Kidney (tissue), 14 donors: Measurements from ENCODE around the gene TOLLIP. TPM values are rescaled to one million over a fixed set of nuclear protein-coding genes. Genes with fewer than 3 reads are reported as not detected.

Experiments
- DNase-seq, 5 donors: peaks; one replicate each; pipeline ENCODE4 v3.0.0-alpha.2; 2013 to 2020
- FAIRE-seq: peaks from 2 replicates; lab custom pipeline; 2012; peaks lifted over from hg19 to GRCh38; lab: Jason Lieb, UNC
- H3K27ac ChIP-seq, 2 donors: one replicate each; pipeline ENCODE4 v1.7.0; 2013; ENCODE audit warnings: low read depth in 2 of 2, low read length in 2 of 2, inconsistent platforms in 1 of 2
- H3K27me3 ChIP-seq: one replicate; pipeline ENCODE4 v1.7.1; 2013; ENCODE audit warnings: low read length, inconsistent platforms; ENCODE audit not compliant: control insufficient read depth, insufficient read depth
- H3K36me3 ChIP-seq, 3 donors: one replicate each; pipeline versions ENCODE4 v1.7.0 to v1.7.1; 2013; ENCODE audit warnings: low read length in 3 of 3, control low read depth in 1 of 3, inconsistent platforms in 1 of 3; ENCODE audit not compliant: insufficient read depth in 3 of 3, control insufficient read depth in 2 of 3
- H3K4me1 ChIP-seq, 3 donors: one replicate each; pipeline versions ENCODE4 v1.7.0 to v1.7.1; 2013; ENCODE audit warnings: low read length in 3 of 3, inconsistent platforms in 1 of 3, low read depth in 1 of 3; ENCODE audit not compliant: control insufficient read depth in 2 of 3, insufficient read depth in 2 of 3
- H3K4me3 ChIP-seq, 3 donors: one replicate each; pipeline versions ENCODE4 v1.7.0 to v1.8.1; 2013; ENCODE audit warnings: low read length in 3 of 3, control low read depth in 1 of 3, inconsistent platforms in 1 of 3
- H3K9ac ChIP-seq, 3 donors: one replicate each; pipeline versions ENCODE4 v1.7.0 to v1.7.1; 2013; ENCODE audit warnings: low read length in 3 of 3, control low read depth in 1 of 3, inconsistent platforms in 1 of 3
- H3K9me3 ChIP-seq, 3 donors: one replicate each; pipeline versions ENCODE4 v1.7.0 to v1.7.1; 2013; ENCODE audit warnings: low read length in 3 of 3, control low read depth in 1 of 3, inconsistent platforms in 1 of 3; ENCODE audit not compliant: control insufficient read depth in 2 of 3, insufficient read depth in 1 of 3
- intact Hi-C: fragments of 100-400 bp; cut with DNase I; formaldehyde crosslinking; loops from one replicate; pipeline ENCODE4 v1.11.1; 2022
- polyA plus RNA-seq: library from polyadenylated mRNA; stranded (reverse); fragments of 350-450 nt; fragmentation: Illumina TruSeq; extraction: RNeasy Lipid Tissue Mini Kit (QIAGEN cat#74804); gene quantifications from one replicate; pipeline ENCODE4 v1.2.3, GENCODE V29; 2014; ENCODE audit warnings: low read depth, low replicate concordance; ENCODE audit not compliant: insufficient read depth
- total RNA-seq: library from RNA; stranded (reverse); fragmentation: NEBNext Ultra II Directional; extraction: Animal tissue kit (Norgen Biotek cat#: 25700); gene quantifications from one replicate; pipeline ENCODE4 v1.2.1, GENCODE V29; 2021
- TF ChIP-seq, protein P1 (sequence below): IDR thresholded peaks from 3 replicates; pipeline ENCODE4 v1.5.1; 2012; ENCODE audit warnings: mild to moderate bottlenecking, moderate library complexity, borderline replicate concordance; ENCODE audit not compliant: insufficient read depth; ENCODE audit errors: extremely low read depth
- donor health status: control.
- donor health status: control.
- donor health status: control.
- donor health status: control.
- donor health status: control.
- donor health status: DM: yes; HTN: yes; CAD: no.
- donor health status: Normal renal cell carcinoma (clear cell type).

TOLLIP gene
- total and polyA plus RNA-seq, 2 donors from 2014 or later: 65.5 to 88.0 TPM

DNA sequence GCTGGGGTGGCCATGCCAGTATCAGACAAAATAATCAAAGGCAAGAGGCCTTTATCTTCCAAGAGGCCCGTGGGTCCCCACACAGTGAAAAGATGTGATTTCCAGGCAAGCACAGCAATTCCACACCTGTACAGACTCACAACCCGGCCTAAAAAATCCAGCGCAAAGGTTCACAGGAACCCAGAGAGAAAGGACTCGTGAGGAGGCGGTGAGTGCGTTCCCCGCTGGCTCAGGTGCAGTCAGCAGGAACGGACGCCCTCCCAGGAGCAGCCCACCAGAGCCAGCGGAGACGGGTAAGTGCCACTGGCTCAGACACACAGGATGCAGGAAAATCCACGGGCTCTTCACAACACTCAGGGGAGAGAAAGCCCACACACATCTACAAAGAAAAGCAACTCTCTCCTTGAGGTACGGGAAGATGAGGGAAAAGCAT lies 4.4 kb downstream of the TOLLIP start:
- no peak overlapping the region for H3K9ac ChIP-seq

DNA sequence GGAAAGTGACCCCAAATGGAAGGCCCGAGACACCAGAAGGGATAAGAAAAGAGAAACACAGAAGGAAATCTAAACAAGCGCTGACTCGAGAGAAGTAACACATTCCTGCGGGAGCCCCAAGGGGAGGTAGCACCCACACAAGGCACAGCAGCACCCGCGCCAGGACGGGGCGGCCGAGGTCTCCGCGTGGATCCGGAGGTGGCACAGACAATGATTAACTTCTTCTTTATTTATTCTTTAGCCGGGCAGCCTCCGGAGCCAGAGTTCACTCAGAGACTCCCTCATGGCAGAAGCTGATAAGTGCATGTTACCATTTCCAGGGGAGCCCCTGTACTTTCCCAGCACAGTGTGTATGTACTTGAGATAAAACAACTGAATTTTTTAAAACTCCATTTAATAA lies 5.1 kb downstream of the TOLLIP start:
- Histone ChIP-seq H3K9ac (peak overlapping the region in 1 of 3 donors; percentile 31), H3K9me3 (no peaks in the 10 kb centered on the region), H3K27ac (peak overlapping the region; percentile 78), H3K36me3 (peaks cover 0 to 3% (median 0%) of the 10 kb centered on the region in 3 donors), H3K4me3 (peak overlapping the region in 2 of 3 donors; percentile 19 to 43), H3K4me1 (peaks cover 2 to 69% (median 48%) of the 10 kb centered on the region in 3 donors), H3K27me3 (no peaks in the 10 kb centered on the region)
- no peak for FAIRE-seq
- intact Hi-C loops: no loop called here
- TF ChIP-seq, protein P1, sequence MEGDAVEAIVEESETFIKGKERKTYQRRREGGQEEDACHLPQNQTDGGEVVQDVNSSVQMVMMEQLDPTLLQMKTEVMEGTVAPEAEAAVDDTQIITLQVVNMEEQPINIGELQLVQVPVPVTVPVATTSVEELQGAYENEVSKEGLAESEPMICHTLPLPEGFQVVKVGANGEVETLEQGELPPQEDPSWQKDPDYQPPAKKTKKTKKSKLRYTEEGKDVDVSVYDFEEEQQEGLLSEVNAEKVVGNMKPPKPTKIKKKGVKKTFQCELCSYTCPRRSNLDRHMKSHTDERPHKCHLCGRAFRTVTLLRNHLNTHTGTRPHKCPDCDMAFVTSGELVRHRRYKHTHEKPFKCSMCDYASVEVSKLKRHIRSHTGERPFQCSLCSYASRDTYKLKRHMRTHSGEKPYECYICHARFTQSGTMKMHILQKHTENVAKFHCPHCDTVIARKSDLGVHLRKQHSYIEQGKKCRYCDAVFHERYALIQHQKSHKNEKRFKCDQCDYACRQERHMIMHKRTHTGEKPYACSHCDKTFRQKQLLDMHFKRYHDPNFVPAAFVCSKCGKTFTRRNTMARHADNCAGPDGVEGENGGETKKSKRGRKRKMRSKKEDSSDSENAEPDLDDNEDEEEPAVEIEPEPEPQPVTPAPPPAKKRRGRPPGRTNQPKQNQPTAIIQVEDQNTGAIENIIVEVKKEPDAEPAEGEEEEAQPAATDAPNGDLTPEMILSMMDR: no peak
- DNase-seq: peak in 4 of 5 donors; percentile 39 to 79 (median 68)

More for the DNA sequence above, 4.4 kb downstream of the TOLLIP start:
- TF ChIP-seq, protein P1: no peak
- Histone ChIP-seq H3K4me3 (peak overlapping the region in 1 of 3 donors; percentile 43), H3K4me1 (peaks cover 0 to 65% (median 43%) of the 10 kb centered on the region in 3 donors), H3K27ac (peak overlapping the region; percentile 70 to 72), H3K36me3 (peaks cover 0 to 3% (median 0%) of the 10 kb centered on the region in 3 donors), H3K27me3 (no peaks in the 10 kb centered on the region), H3K9me3 (no peaks in the 10 kb centered on the region)
- DNase-seq (peak in 3 of 5 donors; percentile 46 to 66 (median 64)), FAIRE-seq (no peak)
- intact Hi-C loops: no loop called here

DNA sequence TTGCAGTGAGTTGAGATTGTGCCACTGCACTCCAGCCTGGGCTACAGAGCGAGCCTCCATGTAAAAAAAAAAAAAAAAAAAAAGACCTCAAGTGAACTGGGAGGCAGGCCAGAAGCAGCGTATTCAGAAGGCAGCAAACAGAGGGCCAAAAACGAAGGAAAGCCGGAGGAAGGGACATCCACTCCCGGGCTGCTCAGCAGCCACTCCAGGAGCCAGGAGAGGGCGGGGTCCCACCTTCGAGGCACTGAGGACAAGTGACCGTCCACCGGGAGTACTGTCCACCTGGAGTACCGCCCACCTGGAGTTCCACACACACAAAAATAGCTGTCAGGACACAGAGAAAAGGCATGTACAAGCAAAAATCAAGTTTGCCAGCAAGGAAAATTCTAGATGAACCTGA lies 5.5 kb downstream of the TOLLIP start:
- Histone ChIP-seq H3K27ac (peak overlapping the region; percentile 78), H3K4me1 (peaks cover 2 to 71% (median 50%) of the 10 kb centered on the region in 3 donors), H3K36me3 (peaks cover 0 to 3% (median 0%) of the 10 kb centered on the region in 3 donors), H3K27me3 (no peaks in the 10 kb centered on the region), H3K4me3 (peak overlapping the region in 2 of 3 donors; percentile 19 to 43), H3K9me3 (no peaks in the 10 kb centered on the region), H3K9ac (peak overlapping the region in 1 of 3 donors; percentile 31)
- intact Hi-C loops: no loop called here
- FAIRE-seq (no peak), DNase-seq (peak in 1 of 5 donors; percentile 8)
- TF ChIP-seq, protein P1: no peak
